Thyroid gland (tissue), 4 donors: ENCODE data around the gene TPD52L1.

Experiments used
- CTCF ChIP-seq, 6 experiments: fragments of 200-600 bp in 3 of 6; fragments of 450-650 bp in 3 of 6; sonication (generic) in 3 of 6; IDR thresholded peaks; one replicate each; pipeline ENCODE4 v1.5.1; 2016 to 2019; ENCODE audit warnings: antibody characterized with exemption in 6 of 6, mild to moderate bottlenecking in 2 of 6, inconsistent platforms in 1 of 6, moderate library complexity in 1 of 6
- POLR2A ChIP-seq, 2 donors: fragments of 450-650 bp; IDR thresholded peaks; one replicate each; pipeline ENCODE4 v1.6.1; 2017; ENCODE audit warnings: antibody characterized with exemption in 2 of 2, mild to moderate bottlenecking in 2 of 2, moderate library complexity in 1 of 2

GRCh38 chr6:125169058-125169457 lies 15.5 kb downstream of the TPD52L1 start:
- no peak for TF ChIP-seq POLR2A (IDR thresholded peaks at IDR 0.05)
- TF ChIP-seq CTCF (IDR thresholded peaks at IDR 0.05), result no peak
